Brain pericyte (primary cell): ENCODE results near the gene CPEB4.

Source experiments
- DNase-seq: peaks from one replicate; pipeline ENCODE4 v3.0.0-alpha.2; 2012; ENCODE audit warnings: low read depth, low spot score

CPEB4 gene

GRCh38 chr5:173972925-173973615 lies 84.9 kb downstream of the CPEB4 start:
- peak; percentile 47 for DNase-seq

GRCh38 chr5:173973616-173973969 lies 85.4 kb downstream of the CPEB4 start:
- no peak for DNase-seq

GRCh38 chr5:173974688-173975239 lies 86.6 kb downstream of the CPEB4 start:
- no peak for DNase-seq

DNA sequence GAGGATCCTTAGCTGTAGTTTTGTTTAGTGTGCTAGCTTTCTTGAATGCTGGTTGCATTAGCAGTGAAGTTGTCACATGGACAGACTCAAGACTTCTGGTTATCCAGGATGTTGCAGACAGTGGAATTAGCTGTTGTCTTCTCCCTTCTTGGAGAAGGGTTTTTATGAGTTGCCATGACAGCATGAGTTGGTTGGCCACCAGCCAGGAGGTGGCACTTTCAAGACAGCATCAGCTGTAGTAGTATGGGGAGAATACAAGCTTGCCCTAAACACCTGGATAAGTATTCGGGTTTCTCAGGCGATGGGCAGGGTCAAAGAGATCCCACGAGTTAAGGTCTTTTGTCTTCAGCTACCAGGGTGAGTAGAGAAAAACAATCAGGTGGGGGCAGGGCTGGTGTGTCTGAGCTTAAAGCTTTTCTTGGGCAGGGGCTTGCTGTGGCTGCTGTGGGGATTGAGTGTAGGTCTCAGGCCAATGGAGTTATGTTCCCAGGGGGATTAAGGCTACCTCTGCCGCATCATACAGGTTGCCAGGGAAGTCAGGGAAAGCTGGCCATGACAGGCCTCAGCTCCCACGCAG lies 93.1 kb downstream of the CPEB4 start:
- DNase-seq = no peak

DNA sequence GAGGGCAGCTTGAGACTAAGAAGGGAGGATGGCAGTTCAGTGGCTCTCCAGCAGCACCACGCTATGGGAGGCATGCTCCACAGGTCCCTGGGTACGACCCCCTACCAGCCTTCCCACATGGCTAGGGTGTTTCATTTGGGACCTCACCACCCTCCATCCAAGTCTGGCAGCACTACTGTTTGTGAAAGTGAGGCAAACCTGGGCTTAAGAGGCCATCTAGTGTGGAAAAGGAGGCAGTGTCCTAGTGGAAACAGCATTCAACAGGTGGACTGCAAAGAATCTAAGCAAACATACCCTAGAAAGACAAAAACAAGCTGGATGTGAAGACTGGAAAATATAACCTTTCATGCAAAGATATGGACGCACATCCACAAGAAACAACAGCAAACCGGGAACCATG lies 96.1 kb downstream of the CPEB4 start:
- no peak for DNase-seq

DNA sequence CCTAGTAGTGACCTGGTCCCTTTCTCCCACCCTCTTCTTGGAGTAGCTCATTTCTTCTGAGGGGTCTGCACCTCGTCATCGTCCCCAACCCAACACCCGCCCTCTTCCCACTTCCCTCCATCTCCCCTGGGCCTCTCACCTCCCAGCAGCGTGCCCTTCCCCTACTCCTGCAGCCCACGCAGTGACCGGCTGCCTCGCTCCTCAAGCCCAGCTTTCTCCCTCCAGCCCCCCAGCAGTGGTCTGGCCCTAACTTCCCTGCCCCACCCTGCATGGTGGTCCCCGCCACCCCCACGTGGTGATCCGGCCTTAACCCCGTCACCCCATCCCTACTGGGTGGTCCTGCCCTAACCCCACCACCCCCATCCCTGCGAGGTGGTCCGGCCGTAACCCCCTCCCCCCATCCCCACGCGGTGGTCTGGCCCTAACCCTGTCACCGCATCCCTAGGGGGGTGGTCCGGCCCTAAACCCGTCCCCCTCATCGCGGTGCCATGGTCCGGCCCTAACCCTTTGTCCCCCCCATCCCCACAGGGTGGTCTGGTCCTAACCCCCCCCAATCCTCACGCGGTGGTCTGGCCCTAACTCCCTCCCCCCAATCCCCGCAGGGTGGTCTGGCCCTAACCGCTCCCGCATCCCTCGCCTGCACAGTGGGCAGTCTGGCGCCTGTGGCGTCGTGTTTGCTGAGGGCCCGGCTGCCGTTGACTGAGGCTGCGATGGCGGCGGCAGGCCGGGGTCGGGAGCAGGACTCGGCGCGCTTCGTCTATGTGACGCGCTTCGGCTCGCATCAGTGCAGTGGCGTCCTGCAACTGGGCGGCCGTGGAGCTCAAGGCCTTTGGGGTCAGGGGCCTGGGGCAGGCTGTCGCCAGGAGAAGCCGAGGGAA lies 100.6 kb downstream of the CPEB4 start, which contains the start of gene C5orf47:
C5orf47 (plus strand) TSS at position 617 of the 878 bp plus-strand sequence; CDS start at position 711, 94 bp downstream.
- DNase-seq = no peak

- no peak for DNase-seq
Measured at GRCh38 chr5:173989432-173990082, 101.4 kb downstream of the CPEB4 start.

DNA sequence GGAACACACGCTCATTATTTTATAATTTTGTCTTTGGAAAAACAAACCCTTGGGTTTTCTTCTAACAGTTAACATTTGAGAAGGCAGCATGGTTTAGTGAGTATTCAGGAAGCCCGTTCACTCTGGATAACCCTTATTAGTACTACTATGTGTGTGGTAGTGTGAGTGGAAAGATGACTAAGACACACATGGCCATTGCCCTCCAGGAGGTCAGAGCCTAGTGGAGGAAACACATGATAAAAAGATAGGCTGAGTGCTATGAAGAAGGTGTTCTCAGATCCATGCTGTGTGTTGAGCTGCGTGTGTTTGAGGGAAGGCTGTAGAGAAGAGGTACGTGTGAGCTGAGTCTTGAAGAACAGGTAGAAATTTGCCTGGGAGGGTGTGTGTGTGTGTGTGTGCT lies 109.2 kb downstream of the CPEB4 start:
- DNase-seq = no peak

GRCh38 chr5:173998531-173998930 lies 110.4 kb downstream of the CPEB4 start:
- no peak for DNase-seq

- no peak for DNase-seq
Measured at GRCh38 chr5:174000076-174000475, 111.9 kb downstream of the CPEB4 start.

DNA sequence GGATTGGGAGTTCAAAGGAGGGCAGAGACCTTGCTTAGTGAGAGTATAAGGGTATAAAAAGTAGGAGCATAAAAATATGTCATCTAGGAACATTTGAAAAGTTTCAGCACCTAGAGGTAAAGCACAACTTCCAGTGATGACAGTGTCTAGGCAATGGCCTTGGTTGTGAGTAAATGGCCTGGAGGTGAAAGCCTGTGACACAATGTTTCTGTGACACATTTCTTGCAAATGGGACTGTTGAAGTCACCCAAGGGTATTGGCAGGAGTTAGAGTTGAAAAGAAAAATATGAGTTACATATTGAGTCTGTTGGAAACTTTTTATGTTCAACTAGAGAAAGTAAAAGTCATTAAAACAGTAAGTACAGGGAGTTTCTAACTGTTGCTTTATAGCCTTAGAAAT lies 115.6 kb downstream of the CPEB4 start:
- DNase-seq = no peak

GRCh38 chr5:174008922-174009321 lies 120.8 kb downstream of the CPEB4 start:
- no peak for DNase-seq

DNA sequence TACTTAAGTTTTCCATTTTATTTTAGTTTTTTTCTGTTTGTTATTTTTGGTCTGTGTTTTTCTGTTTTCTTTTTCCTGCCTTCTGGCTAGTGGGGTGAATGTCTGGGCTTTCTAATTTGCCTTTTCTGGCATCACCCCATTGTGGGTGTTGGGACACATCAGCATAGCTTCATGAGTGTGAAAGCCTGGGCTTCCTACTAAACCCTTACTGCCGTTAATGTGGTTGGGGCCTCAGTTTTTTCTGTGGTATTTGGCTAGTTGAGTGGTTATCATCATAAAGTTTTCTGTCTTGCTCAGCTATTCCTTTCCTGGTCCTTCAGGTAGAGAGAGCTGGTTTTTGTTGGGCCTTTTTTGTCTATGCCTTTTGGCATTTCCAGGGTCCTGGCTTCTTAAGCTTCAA lies 122.2 kb downstream of the CPEB4 start:
- no peak for DNase-seq

DNA sequence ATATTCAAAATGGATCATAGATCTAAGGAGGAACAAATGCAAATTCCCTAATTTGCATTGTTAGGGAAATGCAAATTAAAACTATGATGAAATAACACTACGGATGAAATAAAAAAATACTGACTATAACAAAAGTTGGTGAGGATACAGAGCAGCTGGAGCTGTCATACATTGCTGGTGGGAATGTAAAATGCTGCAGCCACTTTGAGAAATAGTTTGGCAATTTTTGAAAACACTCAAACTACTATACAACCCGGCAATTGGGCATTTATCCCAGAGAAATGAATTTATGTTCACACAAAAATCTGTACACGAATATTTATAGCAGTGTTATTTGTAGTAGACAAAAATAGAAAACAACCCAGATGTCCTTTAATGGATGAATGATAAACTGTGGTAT lies 123.3 kb downstream of the CPEB4 start:
- no peak for DNase-seq
